Heart left ventricle (tissue), 16 donors: ENCODE data around the gene GALNT18. TPM values are rescaled to one million over a fixed set of nuclear protein-coding genes. Genes with fewer than 3 reads are reported as not detected.

Source experiments
- ATAC-seq, 4 donors: fragments of 200-7000 bp; cut with Tn5 transposase; one replicate each; pipeline ENCODE4 v1.9.1; 2020 to 2022; ENCODE audit warnings: moderate library complexity in 4 of 4, mild to moderate bottlenecking in 3 of 4, moderate number of reproducible peaks in 1 of 4
- DNase-seq, 5 donors: peaks; one replicate each; pipeline ENCODE4 v3.0.0-alpha.2; 2020
- H3K27ac ChIP-seq, 12 donors: fragments of 200-600 bp; sonication (generic) in 4 of 12; one replicate each; pipeline versions ENCODE4 v1.5.0 to v1.8.0; 2016 to 2022; ENCODE audit warnings: mild to moderate bottlenecking in 2 of 12
- H3K27me3 ChIP-seq, 9 donors: fragments of 200-600 bp; sonication (generic) in 2 of 9; one replicate each; pipeline versions ENCODE4 v1.5.1 to v1.8.0; 2016 to 2022; ENCODE audit warnings: mild to moderate bottlenecking in 3 of 9
- H3K36me3 ChIP-seq, 9 donors: fragments of 200-600 bp; sonication (generic) in 2 of 9; one replicate each; pipeline versions ENCODE4 v1.5.0 to v1.8.0; 2018 to 2022; ENCODE audit warnings: mild to moderate bottlenecking in 2 of 9
- H3K4me1 ChIP-seq, 12 donors: fragments of 200-600 bp; sonication (generic) in 4 of 12; one replicate each; pipeline versions ENCODE4 v1.5.0 to v1.8.0; 2016 to 2022; ENCODE audit warnings: mild to moderate bottlenecking in 3 of 12
- H3K4me3 ChIP-seq, 12 donors: fragments of 200-600 bp; sonication (generic) in 4 of 12; one replicate each; pipeline versions ENCODE4 v1.5.0 to v1.8.0; 2017 to 2022; ENCODE audit warnings: mild to moderate bottlenecking in 9 of 12, moderate library complexity in 4 of 12
- H3K9me3 ChIP-seq, 12 donors: fragments of 200-600 bp; sonication (generic) in 4 of 12; one replicate each; pipeline versions ENCODE4 v1.5.0 to v1.8.0; 2016 to 2022; ENCODE audit warnings: mild to moderate bottlenecking in 1 of 12
- POLR2A ChIP-seq, 2 donors: fragments of 450-650 bp; IDR thresholded peaks; one replicate each; pipeline ENCODE4 v1.6.1; 2017; ENCODE audit warnings: antibody characterized with exemption in 2 of 2, mild to moderate bottlenecking in 2 of 2, moderate library complexity in 2 of 2
- WGBS, 4 donors: extraction: QIAGEN DNeasy Blood & Tissue Kit in 2 of 4; methylation state at CpG; one replicate each; pipeline versions ENCODE4 v1.1.5 to v1.1.7; 2013 to 2018; 5-methylcytosine and 5-hydroxymethylcytosine counted together
- intact Hi-C, 10 donors: fragments of 100-400 bp; cut with DNase I; formaldehyde crosslinking; loops; one replicate each; pipeline versions ENCODE4 v1.11.1 to v1.14.2; 2022
- polyA plus RNA-seq, 2 donors: library from polyadenylated mRNA; stranded (reverse); fragments of 200-250 nt; gene quantifications; one replicate each; pipeline ENCODE4 v1.2.3, GENCODE V29; 2013
- total RNA-seq, 9 donors: library from RNA; depleted of rRNA in 2 of 9; stranded (reverse); fragments of >200 nt in 2 of 9; fragmentation: NEBNext Ultra II Directional in 3 of 9; extraction: Animal tissue kit (Norgen Biotek cat#: 25700) in 3 of 9; gene quantifications; one replicate each; pipeline versions ENCODE4 v1.1.0 to v1.2.4, GENCODE V29; 2016 to 2023
- TF ChIP-seq, protein P1 (sequence below), 12 donors: fragments of 200-600 bp; sonication (generic) in 4 of 12; IDR thresholded peaks; one replicate each; pipeline versions ENCODE4 v1.5.0 to v1.8.0; 2018 to 2022; ENCODE audit warnings: antibody characterized with exemption in 12 of 12, mild to moderate bottlenecking in 5 of 12
- donor health status: ischemic (EF 13 %, LVEDD 7.1; RV severe dilation, severe dysfunction).
- donor health status: healthy with polysubstance abuse.
- donor health status: DM: no; HTN: yes; CAD: no.
- donor health status: DM: no; HTN: no; CAD: no.
- donor health status: ischemic (EF 25% LVEDD 6.9; RV normal size, moderate dysfunction).
- donor health status: ischemic (EF 25% LVEDD 5.7; RV mildly dilated, moderate dysfunction).
- donor health status: healthy.
- donor health status: DM: yes; HTN: yes; CAD: no.
- donor health status: ischemic (EF 35%, LVEDD 5.7; RV mildly dilated, moderate dysfunction).
- donor health status: nonischemic (EF 11% LVEDD 7.7; RV severe dilation, severe dysfunction).
- donor health status: DM: yes; HTN: yes; CAD: no.
- donor health status: PGD.
- donor health status: ischemic (EF 29% LVEDD 5.4; RV normal size, mild dysfunction).
- donor health status: nonischemic (EF 23%, LVEDD 6.1; RV moderate dilation, normal function).

GALNT18 gene
- total and polyA plus RNA-seq, 11 donors, result 9.0 to 31.8 (median 17.3) TPM

DNA sequence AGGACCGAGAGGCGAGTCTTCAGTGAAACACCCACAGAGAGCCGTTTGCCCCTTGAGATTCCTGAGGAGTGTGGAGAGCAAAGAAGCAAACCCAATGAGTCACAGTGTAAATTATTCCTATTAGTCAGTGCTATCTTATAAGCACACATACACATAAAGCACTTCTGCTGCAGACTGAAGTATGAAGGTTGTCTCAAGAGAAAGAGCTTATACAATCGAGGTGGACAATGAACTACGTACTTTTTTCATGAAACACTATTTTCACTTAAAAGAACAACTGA, 37.3 kb downstream of the GALNT18 start:
- WGBS, 4 donors, result 77 to 90% (median 84%) methylated on average over 5 of the region's 5 CpGs
- peak overlapping the region in 2 of 12 donors; percentile 44 to 56 for H3K27ac ChIP-seq
- peak in 1 of 4 donors; percentile 22 for ATAC-seq
- no peak overlapping the region for H3K4me3 ChIP-seq
- no peaks in the 10 kb centered on the region for H3K27me3 ChIP-seq
- H3K4me1 ChIP-seq, result peaks cover 12 to 88% (median 52%) of the 10 kb centered on the region in 12 donors
- intact Hi-C loops, result loop anchor here in 6 of 10 donors (5.0 kb wide), 3 partner anchors 33 to 47 kb away; no protein-coding TSS in a partner anchor
- no peak for DNase-seq
- TF ChIP-seq POLR2A (IDR thresholded peaks at IDR 0.05), result no peak
- TF ChIP-seq, protein P1, sequence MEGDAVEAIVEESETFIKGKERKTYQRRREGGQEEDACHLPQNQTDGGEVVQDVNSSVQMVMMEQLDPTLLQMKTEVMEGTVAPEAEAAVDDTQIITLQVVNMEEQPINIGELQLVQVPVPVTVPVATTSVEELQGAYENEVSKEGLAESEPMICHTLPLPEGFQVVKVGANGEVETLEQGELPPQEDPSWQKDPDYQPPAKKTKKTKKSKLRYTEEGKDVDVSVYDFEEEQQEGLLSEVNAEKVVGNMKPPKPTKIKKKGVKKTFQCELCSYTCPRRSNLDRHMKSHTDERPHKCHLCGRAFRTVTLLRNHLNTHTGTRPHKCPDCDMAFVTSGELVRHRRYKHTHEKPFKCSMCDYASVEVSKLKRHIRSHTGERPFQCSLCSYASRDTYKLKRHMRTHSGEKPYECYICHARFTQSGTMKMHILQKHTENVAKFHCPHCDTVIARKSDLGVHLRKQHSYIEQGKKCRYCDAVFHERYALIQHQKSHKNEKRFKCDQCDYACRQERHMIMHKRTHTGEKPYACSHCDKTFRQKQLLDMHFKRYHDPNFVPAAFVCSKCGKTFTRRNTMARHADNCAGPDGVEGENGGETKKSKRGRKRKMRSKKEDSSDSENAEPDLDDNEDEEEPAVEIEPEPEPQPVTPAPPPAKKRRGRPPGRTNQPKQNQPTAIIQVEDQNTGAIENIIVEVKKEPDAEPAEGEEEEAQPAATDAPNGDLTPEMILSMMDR (IDR thresholded peaks at IDR 0.05), result no peak
- H3K36me3 ChIP-seq, result no peaks in the 10 kb centered on the region
- H3K9me3 ChIP-seq, result no peaks in the 10 kb centered on the region

DNA sequence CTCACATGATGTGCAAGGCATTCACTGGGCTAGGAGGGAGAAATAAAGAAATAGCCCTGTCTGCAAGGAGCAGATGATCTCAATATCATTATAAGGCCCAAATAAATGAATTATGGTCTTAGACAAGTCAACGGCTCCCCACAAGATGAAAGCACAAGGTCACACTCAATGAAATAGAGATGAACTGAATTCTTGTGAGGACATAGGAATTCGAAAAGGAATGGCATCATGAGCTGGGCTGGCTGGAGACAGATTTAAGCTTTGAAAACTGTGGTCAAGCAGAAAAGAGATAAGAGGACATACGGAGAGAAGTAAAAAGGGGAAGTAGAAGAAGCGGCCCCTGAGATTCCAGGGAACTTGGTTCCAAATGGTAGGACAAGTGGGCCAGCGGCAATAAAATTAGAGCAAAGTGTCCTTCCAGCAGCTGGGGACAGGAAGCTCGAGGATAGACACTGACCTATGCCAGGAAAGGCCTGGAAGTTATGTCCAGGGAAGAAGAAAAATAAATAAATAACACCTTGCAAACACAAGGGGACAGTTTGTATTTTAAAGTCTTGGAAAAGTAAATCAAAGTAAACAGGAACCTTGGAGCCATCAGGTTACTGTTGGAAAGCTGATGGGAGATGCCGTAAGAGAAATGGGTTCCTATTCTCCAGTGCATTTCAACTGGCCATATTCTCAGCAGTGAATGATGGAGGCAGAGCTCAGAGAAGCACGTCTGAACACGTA, 37.8 kb downstream of the GALNT18 start:
- ATAC-seq, result no peak

DNA sequence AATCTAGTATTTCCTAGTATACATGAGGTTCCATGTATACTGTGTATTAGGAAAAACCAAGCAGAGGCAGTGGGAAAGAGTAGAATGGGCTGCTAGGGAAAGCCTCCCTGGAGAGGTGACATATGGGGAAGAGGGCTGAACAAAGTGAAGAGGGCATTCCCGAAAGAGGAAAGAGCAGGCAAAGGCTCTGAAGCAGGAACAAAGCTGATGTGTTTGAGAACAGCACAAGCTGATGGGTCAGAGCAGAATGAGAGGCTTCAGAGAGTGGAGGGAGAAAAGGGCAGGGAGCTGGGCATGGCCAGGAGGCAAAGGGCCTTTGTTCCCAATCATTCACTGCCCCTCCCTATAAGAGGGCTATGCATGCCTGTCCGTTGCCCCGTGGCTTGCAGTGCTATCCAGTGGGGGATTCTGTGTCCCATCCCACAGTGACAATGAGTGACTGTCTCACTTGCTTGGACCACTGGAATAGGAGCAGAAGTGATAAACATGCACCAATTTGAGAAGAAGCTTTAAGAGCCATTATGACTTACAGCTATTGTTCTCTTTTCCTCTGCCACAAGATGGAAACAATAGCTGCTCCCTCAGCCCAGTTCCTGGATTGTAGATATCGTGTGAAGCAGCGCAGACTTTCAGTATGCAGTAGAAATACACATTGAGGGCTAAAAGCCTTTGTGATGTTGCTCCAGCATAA, 39.6 kb downstream of the GALNT18 start:
- peak in 1 of 5 donors; percentile 26 for DNase-seq
- no peaks in the 10 kb centered on the region for H3K27me3 ChIP-seq
- peak in 2 of 4 donors; percentile 22 to 40 for ATAC-seq
- H3K4me3 ChIP-seq, result no peak overlapping the region
- H3K4me1 ChIP-seq, result peaks cover 12 to 89% (median 58%) of the 10 kb centered on the region in 12 donors
- no peaks in the 10 kb centered on the region for H3K9me3 ChIP-seq
- intact Hi-C loops, result loop anchor here in 6 of 10 donors (5.0 kb wide), 3 partner anchors 35 to 45 kb away; no protein-coding TSS in a partner anchor
- H3K36me3 ChIP-seq, result no peaks in the 10 kb centered on the region
- 54 to 72% (median 67%) methylated on average over 5 of the region's 5 CpGs for WGBS, 4 donors
- TF ChIP-seq, protein P1 (IDR thresholded peaks at IDR 0.05), result peak in 3 of 12 donors; percentile 8 to 47 (median 21)
- no peak for TF ChIP-seq POLR2A (IDR thresholded peaks at IDR 0.05)
- peak overlapping the region; percentile 34 to 87 (median 70) for H3K27ac ChIP-seq

More for the DNA sequence above, 37.8 kb downstream of the GALNT18 start:
- Histone ChIP-seq H3K27me3 (no peaks in the 10 kb centered on the region), H3K9me3 (no peaks in the 10 kb centered on the region), H3K27ac (peak overlapping the region in 5 of 12 donors; percentile 22 to 87 (median 58)), H3K36me3 (no peaks in the 10 kb centered on the region), H3K4me1 (peaks cover 12 to 88% (median 51%) of the 10 kb centered on the region in 12 donors), H3K4me3 (no peak overlapping the region)
- TF ChIP-seq, protein P1 (IDR thresholded peaks at IDR 0.05), result no peak
- TF ChIP-seq POLR2A (IDR thresholded peaks at IDR 0.05), result no peak
- intact Hi-C loops, result loop anchor here in 6 of 10 donors (5.0 kb wide), 3 partner anchors 33 to 47 kb away; no protein-coding TSS in a partner anchor
- DNase-seq, result peak in 1 of 5 donors; percentile 1
- 74 to 88% (median 80%) methylated on average over 9 of the region's 9 CpGs for WGBS, 4 donors

DNA sequence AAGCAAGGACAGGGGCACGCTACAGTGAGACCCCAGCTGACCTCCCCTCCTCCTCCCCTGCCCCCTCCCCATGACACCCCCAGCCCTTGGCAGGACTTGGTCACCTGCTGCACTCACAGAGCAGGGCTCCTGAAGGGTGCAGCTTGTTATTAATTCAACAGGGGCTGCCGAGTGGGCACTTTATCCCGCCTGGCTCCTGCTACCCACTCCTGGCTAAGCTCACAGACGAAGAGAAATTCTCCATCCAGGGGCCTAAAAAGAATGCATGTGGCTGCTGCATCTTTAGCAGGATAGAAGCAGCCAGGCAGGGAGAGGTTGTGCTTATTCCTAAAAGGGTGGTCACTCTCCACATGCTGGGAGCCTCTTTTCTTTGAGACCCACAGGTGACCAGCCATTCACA, 40.3 kb downstream of the GALNT18 start:
- Histone ChIP-seq H3K4me3 (no peak overlapping the region), H3K27ac (peak overlapping the region; percentile 38 to 87 (median 70)), H3K9me3 (no peaks in the 10 kb centered on the region), H3K4me1 (peaks cover 14 to 89% (median 63%) of the 10 kb centered on the region in 12 donors), H3K36me3 (no peaks in the 10 kb centered on the region), H3K27me3 (no peaks in the 10 kb centered on the region)
- intact Hi-C loops, result loop anchor here in 6 of 10 donors (5.0 kb wide), 3 partner anchors 36 to 44 kb away; no protein-coding TSS in a partner anchor
- no peak for TF ChIP-seq POLR2A (IDR thresholded peaks at IDR 0.05)
- TF ChIP-seq, protein P1 (IDR thresholded peaks at IDR 0.05), result no peak
- ATAC-seq (no peak), DNase-seq (no peak)
- WGBS, 4 donors, result 71 to 90% (median 78%) methylated on average over 4 of the region's 4 CpGs
